Measurements from ENCODE around the gene PCK1.

- TF ChIP-seq CTCF (conservative IDR thresholded peaks at IDR 0.05 in 1 of 2, IDR thresholded peaks at IDR 0.05 in 1 of 2; ENCODE audit: extremely low read depth in 1 of 2, insufficient read depth in 1 of 2, low read depth in 1 of 2, low read length in 2 of 2), result no peak
- TF ChIP-seq EZH2 (IDR thresholded peaks at IDR 0.05; ENCODE audit: borderline replicate concordance, low read length), result no peak
Measured at GRCh38 chr20:57553376-57554018, 7.4 kb upstream of the PCK1 start.
